ENCODE data around the gene CBX2. TPM values are rescaled to one million over a fixed set of nuclear protein-coding genes. Genes with fewer than 3 reads are reported as not detected.

The CBX2 gene
- total and polyA plus RNA-seq, 2 experiments from 2014 or later: 0.11 to 0.13 TPM

DNA sequence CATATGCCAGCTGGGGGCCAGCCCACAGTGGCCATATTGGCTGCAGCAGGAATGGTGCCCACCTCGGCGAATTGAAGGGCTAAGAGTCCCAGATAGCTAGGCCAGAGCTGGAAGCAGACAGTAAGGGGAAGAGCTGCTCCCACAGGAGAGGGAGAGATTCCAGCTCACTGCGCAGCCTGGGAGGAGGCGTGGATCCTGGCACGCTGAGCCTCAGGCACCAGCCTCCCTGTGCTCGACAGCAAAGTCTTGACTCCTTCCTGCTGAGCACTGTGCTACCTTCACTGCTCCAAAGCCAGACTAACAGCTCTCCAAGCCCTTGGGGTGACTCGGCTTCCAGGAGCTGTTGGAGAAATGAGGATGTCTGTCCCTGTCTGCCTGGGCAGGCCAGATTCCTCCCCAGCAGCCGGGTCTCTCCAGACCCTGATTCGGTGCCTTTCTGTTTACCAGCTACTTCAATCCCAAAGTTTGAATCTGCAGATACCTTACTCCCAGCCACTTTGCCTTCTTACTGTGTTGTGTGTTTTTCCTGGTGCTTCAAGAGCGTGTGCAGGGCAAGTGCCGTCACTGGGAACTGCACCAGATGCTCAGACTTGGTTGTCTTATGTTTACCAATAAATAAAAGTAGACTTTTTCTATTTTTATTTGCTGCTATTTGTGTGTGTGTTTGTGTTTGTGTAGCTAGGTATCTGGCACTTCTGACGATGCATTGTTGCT is 9.1 kb downstream of the CBX2 start:
- H3K9me2 ChIP-seq (ENCODE audit: insufficient read depth): no peaks in the 10 kb centered on the region
- TF ChIP-seq EZH2 (IDR thresholded peaks at IDR 0.05; ENCODE audit: insufficient read depth, poor library complexity, severe bottlenecking): no peak
- TF ChIP-seq EZH2phosphoT487 (IDR thresholded peaks at IDR 0.05; ENCODE audit: insufficient read depth, low read depth): no peak
- H3K79me2 ChIP-seq (ENCODE audit: insufficient read depth): no peaks in the 10 kb centered on the region
- DNase-seq: no peak
- H4K20me1 ChIP-seq (ENCODE audit: insufficient read depth): no peaks in the 10 kb centered on the region
- H3F3A ChIP-seq (ENCODE audit: insufficient read depth): no peaks in the 10 kb centered on the region
- H3K27ac ChIP-seq: no peak overlapping the region
- peaks cover 53% of the 10 kb centered on the region for H3K27me3 ChIP-seq (replicated peaks; ENCODE audit: insufficient read depth)
- H2AFZ ChIP-seq: no peak overlapping the region
- H3K9me3 ChIP-seq (ENCODE audit: low read depth): no peaks in the 10 kb centered on the region
- no peaks in the 10 kb centered on the region for H3K4me1 ChIP-seq (ENCODE audit: insufficient read depth)
- no peak overlapping the region for H3K4me3 ChIP-seq
- no peaks in the 10 kb centered on the region for H3K36me3 ChIP-seq (ENCODE audit: low read depth)
- H3K4me2 ChIP-seq (ENCODE audit: unreplicated experiment): no peak overlapping the region
- 83% methylated on average over 12 of the region's 12 CpGs for WGBS, 2 experiments (ENCODE audit: low coverage in 1 of 2, low lambda C conversion rate in 2 of 2, missing lambda C conversion rate in 2 of 2)
- H3K9ac ChIP-seq: no peak overlapping the region
- in situ Hi-C loops (cut with MboI): loop anchor here (10.0 kb wide), 1 partner anchor 208 kb away; no protein-coding TSS in a partner anchor

DNA sequence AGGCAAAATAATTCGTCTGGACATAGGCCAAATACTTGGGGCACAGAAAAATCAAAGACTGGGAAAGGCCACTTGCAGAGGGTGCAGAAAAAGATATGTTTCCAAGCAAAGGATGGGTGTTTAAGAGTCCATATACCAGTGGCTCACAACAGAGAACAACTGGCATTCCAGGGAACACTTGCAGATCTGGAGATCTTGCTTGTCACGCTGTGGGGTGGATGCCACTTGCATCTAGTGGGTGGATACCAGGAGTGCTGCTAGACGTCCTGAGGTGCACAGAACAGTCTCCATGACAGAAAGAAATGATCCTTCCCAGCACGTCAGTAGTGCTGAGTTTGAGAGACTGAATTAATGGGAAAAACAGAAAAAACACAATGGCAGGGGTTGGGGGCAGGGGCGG is 10.5 kb downstream of the CBX2 start:
- 45 to 47% methylated on average over 5 of the region's 5 CpGs for WGBS, 2 experiments (ENCODE audit: low coverage in 1 of 2, low lambda C conversion rate in 2 of 2, missing lambda C conversion rate in 2 of 2)
- no peaks in the 10 kb centered on the region for H3K9me2 ChIP-seq (ENCODE audit: insufficient read depth)
- no peak overlapping the region for H2AFZ ChIP-seq
- H4K20me1 ChIP-seq (ENCODE audit: insufficient read depth): no peaks in the 10 kb centered on the region
- no peak overlapping the region for H3K9ac ChIP-seq
- TF ChIP-seq EZH2 (IDR thresholded peaks at IDR 0.05; ENCODE audit: insufficient read depth, poor library complexity, severe bottlenecking): no peak
- no peak for TF ChIP-seq EZH2phosphoT487 (IDR thresholded peaks at IDR 0.05; ENCODE audit: insufficient read depth, low read depth)
- H3K27me3 ChIP-seq (replicated peaks; ENCODE audit: insufficient read depth): peaks cover 55% of the 10 kb centered on the region
- H3F3A ChIP-seq (ENCODE audit: insufficient read depth): no peaks in the 10 kb centered on the region
- H3K9me3 ChIP-seq (ENCODE audit: low read depth): no peaks in the 10 kb centered on the region
- H3K36me3 ChIP-seq (ENCODE audit: low read depth): no peaks in the 10 kb centered on the region
- no peaks in the 10 kb centered on the region for H3K4me1 ChIP-seq (ENCODE audit: insufficient read depth)
- in situ Hi-C loops (cut with MboI): loop anchor here (10.0 kb wide), 1 partner anchor 206 kb away; no protein-coding TSS in a partner anchor
- H3K79me2 ChIP-seq (ENCODE audit: insufficient read depth): no peaks in the 10 kb centered on the region
- H3K4me3 ChIP-seq: no peak overlapping the region
- DNase-seq: no peak
- H3K27ac ChIP-seq: no peak overlapping the region
- H3K4me2 ChIP-seq (ENCODE audit: unreplicated experiment): no peak overlapping the region

DNA sequence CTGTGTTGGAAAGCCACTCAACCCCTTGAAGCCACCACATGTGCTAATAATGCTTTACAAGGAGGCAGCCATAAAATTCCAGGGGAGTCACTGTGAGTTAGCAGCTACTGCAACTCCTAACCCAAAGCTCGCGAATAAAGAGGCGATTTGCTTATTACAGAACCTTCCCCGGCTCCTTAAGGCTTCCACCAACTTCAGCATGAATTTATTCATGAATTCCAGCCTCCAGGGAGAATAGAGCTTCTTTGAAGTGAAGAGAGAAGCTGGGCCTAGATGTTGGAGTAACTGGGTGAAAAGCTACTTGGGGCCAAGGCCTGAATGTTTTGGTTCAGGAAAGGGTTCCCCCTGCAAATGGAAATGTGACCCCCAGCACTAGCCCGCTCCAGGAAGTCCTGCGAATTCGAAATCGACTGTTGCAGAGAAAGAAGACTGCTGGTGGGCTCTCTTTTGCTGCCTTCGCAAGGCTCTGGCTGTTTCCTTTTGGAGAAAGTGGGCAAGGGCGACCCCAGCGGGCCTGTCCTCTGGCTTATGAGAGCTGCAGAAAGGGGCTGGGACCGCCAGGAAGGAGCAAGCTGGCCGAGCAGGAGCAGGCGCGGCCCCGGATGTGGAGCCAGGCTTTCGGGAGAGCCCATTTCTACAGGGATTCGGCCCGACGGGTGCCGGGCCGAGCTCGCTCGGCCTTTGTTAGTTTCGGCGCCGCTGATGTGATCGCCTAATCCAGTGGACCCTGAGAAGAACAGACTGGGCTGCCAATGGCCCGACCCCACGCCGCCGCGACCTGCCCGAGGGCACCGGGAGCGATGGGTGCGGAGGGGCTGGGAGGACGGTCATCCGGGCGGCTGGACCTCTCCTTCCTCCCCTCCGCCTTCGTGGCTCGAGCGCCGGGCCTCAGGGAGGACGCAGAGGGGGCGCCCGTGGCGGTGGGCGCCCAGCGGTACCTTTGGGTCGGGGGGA is 11.3 kb downstream of the CBX2 start:
- H3K9ac ChIP-seq: no peak overlapping the region
- H3K27me3 ChIP-seq (replicated peaks; ENCODE audit: insufficient read depth): peaks cover 55% of the 10 kb centered on the region
- H3K36me3 ChIP-seq (ENCODE audit: low read depth): no peaks in the 10 kb centered on the region
- 35% methylated on average over 51 to 52 of the region's 52 CpGs for WGBS, 2 experiments (ENCODE audit: low coverage in 1 of 2, low lambda C conversion rate in 2 of 2, missing lambda C conversion rate in 2 of 2)
- no peak overlapping the region for H2AFZ ChIP-seq
- no peaks in the 10 kb centered on the region for H3K9me3 ChIP-seq (ENCODE audit: low read depth)
- H3K79me2 ChIP-seq (ENCODE audit: insufficient read depth): no peaks in the 10 kb centered on the region
- in situ Hi-C loops (cut with MboI): loop anchor here (10.0 kb wide), 1 partner anchor 206 kb away; no protein-coding TSS in a partner anchor
- DNase-seq: no peak
- H4K20me1 ChIP-seq (ENCODE audit: insufficient read depth): no peaks in the 10 kb centered on the region
- no peak overlapping the region for H3K4me2 ChIP-seq (ENCODE audit: unreplicated experiment)
- peak; percentile 66 for TF ChIP-seq EZH2 (IDR thresholded peaks at IDR 0.05; ENCODE audit: insufficient read depth, poor library complexity, severe bottlenecking)
- TF ChIP-seq EZH2phosphoT487 (IDR thresholded peaks at IDR 0.05; ENCODE audit: insufficient read depth, low read depth): no peak
- H3K27ac ChIP-seq: no peak overlapping the region
- no peaks in the 10 kb centered on the region for H3K4me1 ChIP-seq (ENCODE audit: insufficient read depth)
- no peaks in the 10 kb centered on the region for H3F3A ChIP-seq (ENCODE audit: insufficient read depth)
- H3K9me2 ChIP-seq (ENCODE audit: insufficient read depth): no peaks in the 10 kb centered on the region
- no peak overlapping the region for H3K4me3 ChIP-seq

Data from GM23248 (cell line).